ENCODE measurements around the gene HOXA10.

Gene HOXA10

GRCh38 chr7:27147199-27148030 lies 26.7 kb downstream of the HOXA10 start, which contains the start of gene HOXA6:
Gene HOXA6, minus strand, starts transcription at chr7:27147774. Its CDS starts 25 bp downstream, at chr7:27147749.
- H3K4me3 ChIP-seq (ENCODE audit: insufficient read depth in 1 of 2, low read depth in 1 of 2, low read length in 2 of 2) = peak within 1 kb of the TSS in 1 of 2 experiments; percentile 82
- H2BK5ac ChIP-seq (ENCODE audit: low read depth, low read length, poor library complexity, severe bottlenecking) = no peak within 1 kb of the TSS
- H3K23ac ChIP-seq (ENCODE audit: low read length in 2 of 2) = no peak within 1 kb of the TSS
- 42% methylated on average over 63 of the region's 63 CpGs for WGBS
- peaks cover 0 to 28% of the 10 kb centered on the region in 2 experiments for H3K27me3 ChIP-seq (ENCODE audit: control insufficient read depth in 1 of 2, insufficient read depth in 1 of 2, low read length in 2 of 2)
- H4K91ac ChIP-seq (ENCODE audit: low read length) = no peak within 1 kb of the TSS
- peak within 1 kb of the TSS; percentile 74 for H4K8ac ChIP-seq (ENCODE audit: low read length)
- H3K4me2 ChIP-seq (ENCODE audit: low read length, poor library complexity, severe bottlenecking) = peak within 1 kb of the TSS; percentile 47
- peak within 1 kb of the TSS; percentile 42 to 62 for H3K4ac ChIP-seq (ENCODE audit: low read depth in 1 of 2, low read length in 2 of 2)
- H3K9me3 ChIP-seq (ENCODE audit: control insufficient read depth, low read length) = no peaks in the 10 kb centered on the region
- H2BK120ac ChIP-seq (ENCODE audit: low read depth, low read length) = no peak within 1 kb of the TSS
- H3K18ac ChIP-seq (ENCODE audit: low read depth in 1 of 2, low read length in 2 of 2) = peak within 1 kb of the TSS; percentile 54 to 65
- H3K79me1 ChIP-seq (replicated peaks; ENCODE audit: low read length, poor library complexity, severe bottlenecking) = peaks cover 23% of the 10 kb centered on the region
- H2BK12ac ChIP-seq (ENCODE audit: low read length in 2 of 2) = peak within 1 kb of the TSS in 1 of 2 experiments; percentile 6
- H3K36me3 ChIP-seq (ENCODE audit: control insufficient read depth in 1 of 2, insufficient read depth in 2 of 2, low read depth in 1 of 2, low read length in 2 of 2) = peaks cover 17 to 30% of the 10 kb centered on the region in 2 experiments
- no peak within 1 kb of the TSS for H3K27ac ChIP-seq (ENCODE audit: low read length, poor library complexity, severe bottlenecking)
- no peak within 1 kb of the TSS for H3K14ac ChIP-seq (ENCODE audit: low read length in 2 of 2)
- H2AFZ ChIP-seq (ENCODE audit: low read depth, low read length) = no peak within 1 kb of the TSS
- peaks cover 19% of the 10 kb centered on the region for H3K4me1 ChIP-seq (ENCODE audit: control insufficient read depth, insufficient read depth, low read depth, low read length)
- DNase-seq = no peak
- H2BK15ac ChIP-seq (ENCODE audit: low read depth, poor library complexity, severe bottlenecking) = peak within 1 kb of the TSS; percentile 36
- H2AK5ac ChIP-seq (ENCODE audit: low read length, severe bottlenecking) = no peak within 1 kb of the TSS
- H3K9ac ChIP-seq (ENCODE audit: low read length) = peak within 1 kb of the TSS; percentile 90

GRCh38 chr7:27146491-27147198 lies 27.5 kb downstream of the HOXA10 start:
- H2BK12ac ChIP-seq (ENCODE audit: low read length in 2 of 2) = no peak overlapping the region
- peak overlapping the region; percentile 90 for H3K9ac ChIP-seq (ENCODE audit: low read length)
- peaks cover 17% of the 10 kb centered on the region for H3K4me1 ChIP-seq (ENCODE audit: control insufficient read depth, insufficient read depth, low read depth, low read length)
- no peak overlapping the region for H2AK5ac ChIP-seq (ENCODE audit: low read length, severe bottlenecking)
- no peaks in the 10 kb centered on the region for H3K9me3 ChIP-seq (ENCODE audit: control insufficient read depth, low read length)
- 65% methylated on average over 5 of the region's 5 CpGs for WGBS
- H3K4me2 ChIP-seq (ENCODE audit: low read length, poor library complexity, severe bottlenecking) = no peak overlapping the region
- H2BK5ac ChIP-seq (ENCODE audit: low read depth, low read length, poor library complexity, severe bottlenecking) = no peak overlapping the region
- H3K4ac ChIP-seq (ENCODE audit: low read depth in 1 of 2, low read length in 2 of 2) = no peak overlapping the region
- no peak overlapping the region for H3K14ac ChIP-seq (ENCODE audit: low read length in 2 of 2)
- no peak overlapping the region for H2BK15ac ChIP-seq (ENCODE audit: low read depth, poor library complexity, severe bottlenecking)
- no peak overlapping the region for H3K27ac ChIP-seq (ENCODE audit: low read length, poor library complexity, severe bottlenecking)
- H3K23ac ChIP-seq (ENCODE audit: low read length in 2 of 2) = no peak overlapping the region
- peaks cover 0 to 20% of the 10 kb centered on the region in 2 experiments for H3K27me3 ChIP-seq (ENCODE audit: control insufficient read depth in 1 of 2, insufficient read depth in 1 of 2, low read length in 2 of 2)
- no peak for DNase-seq
- no peak overlapping the region for H4K8ac ChIP-seq (ENCODE audit: low read length)
- H2AFZ ChIP-seq (ENCODE audit: low read depth, low read length) = no peak overlapping the region
- H3K79me1 ChIP-seq (replicated peaks; ENCODE audit: low read length, poor library complexity, severe bottlenecking) = peaks cover 20% of the 10 kb centered on the region
- H2BK120ac ChIP-seq (ENCODE audit: low read depth, low read length) = no peak overlapping the region
- peaks cover 20 to 22% of the 10 kb centered on the region in 2 experiments for H3K36me3 ChIP-seq (ENCODE audit: control insufficient read depth in 1 of 2, insufficient read depth in 2 of 2, low read depth in 1 of 2, low read length in 2 of 2)
- H4K91ac ChIP-seq (ENCODE audit: low read length) = no peak overlapping the region
- no peak overlapping the region for H3K18ac ChIP-seq (ENCODE audit: low read depth in 1 of 2, low read length in 2 of 2)
- peak overlapping the region in 1 of 2 experiments; percentile 82 for H3K4me3 ChIP-seq (ENCODE audit: insufficient read depth in 1 of 2, low read depth in 1 of 2, low read length in 2 of 2)

GRCh38 chr7:27145914-27146412 lies 28.2 kb downstream of the HOXA10 start:
- H4K8ac ChIP-seq (ENCODE audit: low read length) = no peak overlapping the region
- H3K9me3 ChIP-seq (ENCODE audit: control insufficient read depth, low read length) = no peaks in the 10 kb centered on the region
- H3K36me3 ChIP-seq (ENCODE audit: control insufficient read depth in 1 of 2, insufficient read depth in 2 of 2, low read depth in 1 of 2, low read length in 2 of 2) = peaks cover 19 to 26% of the 10 kb centered on the region in 2 experiments
- no peak overlapping the region for H2BK120ac ChIP-seq (ENCODE audit: low read depth, low read length)
- H2BK15ac ChIP-seq (ENCODE audit: low read depth, poor library complexity, severe bottlenecking) = no peak overlapping the region
- no peak overlapping the region for H2BK5ac ChIP-seq (ENCODE audit: low read depth, low read length, poor library complexity, severe bottlenecking)
- peak overlapping the region in 1 of 2 experiments; percentile 82 for H3K4me3 ChIP-seq (ENCODE audit: insufficient read depth in 1 of 2, low read depth in 1 of 2, low read length in 2 of 2)
- H2AFZ ChIP-seq (ENCODE audit: low read depth, low read length) = no peak overlapping the region
- no peak overlapping the region for H2AK5ac ChIP-seq (ENCODE audit: low read length, severe bottlenecking)
- no peak overlapping the region for H4K91ac ChIP-seq (ENCODE audit: low read length)
- H3K23ac ChIP-seq (ENCODE audit: low read length in 2 of 2) = no peak overlapping the region
- peaks cover 0 to 13% of the 10 kb centered on the region in 2 experiments for H3K27me3 ChIP-seq (ENCODE audit: control insufficient read depth in 1 of 2, insufficient read depth in 1 of 2, low read length in 2 of 2)
- H2BK12ac ChIP-seq (ENCODE audit: low read length in 2 of 2) = no peak overlapping the region
- 83% methylated on average over 11 of the region's 11 CpGs for WGBS
- no peak overlapping the region for H3K18ac ChIP-seq (ENCODE audit: low read depth in 1 of 2, low read length in 2 of 2)
- DNase-seq = no peak
- H3K14ac ChIP-seq (ENCODE audit: low read length in 2 of 2) = no peak overlapping the region
- H3K4ac ChIP-seq (ENCODE audit: low read depth in 1 of 2, low read length in 2 of 2) = no peak overlapping the region
- H3K27ac ChIP-seq (ENCODE audit: low read length, poor library complexity, severe bottlenecking) = no peak overlapping the region
- peak overlapping the region; percentile 90 for H3K9ac ChIP-seq (ENCODE audit: low read length)
- peaks cover 14% of the 10 kb centered on the region for H3K4me1 ChIP-seq (ENCODE audit: control insufficient read depth, insufficient read depth, low read depth, low read length)
- H3K79me1 ChIP-seq (replicated peaks; ENCODE audit: low read length, poor library complexity, severe bottlenecking) = peaks cover 19% of the 10 kb centered on the region
- H3K4me2 ChIP-seq (ENCODE audit: low read length, poor library complexity, severe bottlenecking) = no peak overlapping the region
